Central memory CD4-positive, alpha-beta T cell (primary cell): ENCODE measurements around the gene RAB24.
"Not testable (repeated sequence)": the region's sequence is repeated elsewhere in the genome, so short reads cannot be mapped to it uniquely, and the experiment has no call there.

Experiments
- DNase-seq: peaks from one replicate; pipeline ENCODE4 v3.0.0; 2022
- total RNA-seq, 3 experiments: gene quantifications; one replicate each; lab custom pipeline; 2026; lab: John Stamatoyannopoulos, UW

The RAB24 gene
- 1.0 to 3.5 (median 1.4) reads per million in 3 experiments for total RNA-seq

GRCh38 chr5:177303121-177303924 lies at the start of gene RAB24, which contains the start of gene PRELID1:
TSS of gene RAB24 (minus strand) at chr5:177303719. CDS start at chr5:177303288, 431 bp downstream.
TSS of gene PRELID1 (plus strand) at chr5:177303799. CDS start at chr5:177303986, 187 bp downstream.
- peak; percentile 86 for DNase-seq

GRCh38 chr5:177353093-177353492 lies 49.6 kb upstream of the RAB24 start:
- DNase-seq, result no peak

- peak; percentile 93 for DNase-seq
Observed at GRCh38 chr5:177351392-177352329, 48.1 kb upstream of the RAB24 start, which contains the start of gene LMAN2. TSS of gene LMAN2 (minus strand) at chr5:177351668. CDS start at chr5:177351647, 21 bp downstream.

- DNase-seq, result no peak
Observed at GRCh38 chr5:177350776-177351391, 47.4 kb upstream of the RAB24 start.

- DNase-seq, result no peak
Observed at GRCh38 chr5:177349762-177350161, 46.2 kb upstream of the RAB24 start.

GRCh38 chr5:177349362-177349647 lies 45.8 kb upstream of the RAB24 start:
- no peak for DNase-seq

GRCh38 chr5:177347699-177348098 lies 44.2 kb upstream of the RAB24 start:
- DNase-seq, result no peak

- no peak for DNase-seq
Observed at GRCh38 chr5:177346820-177347219, 43.3 kb upstream of the RAB24 start.

GRCh38 chr5:177344891-177345290 lies 41.4 kb upstream of the RAB24 start:
- no peak for DNase-seq

GRCh38 chr5:177343777-177344176 lies 40.3 kb upstream of the RAB24 start:
- DNase-seq, result no peak

GRCh38 chr5:177343000-177343399 lies 39.5 kb upstream of the RAB24 start:
- DNase-seq, result not testable (repeated sequence)

- no peak for DNase-seq
Observed at GRCh38 chr5:177339107-177339638, 35.7 kb upstream of the RAB24 start.

- no peak for DNase-seq
Observed at GRCh38 chr5:177338251-177339106, 35.0 kb upstream of the RAB24 start.

- no peak for DNase-seq
Observed at GRCh38 chr5:177336603-177337494, 33.3 kb upstream of the RAB24 start.

GRCh38 chr5:177336112-177336511 lies 32.6 kb upstream of the RAB24 start:
- no peak for DNase-seq

- no peak for DNase-seq
Observed at GRCh38 chr5:177335701-177336065, 32.2 kb upstream of the RAB24 start.

GRCh38 chr5:177334781-177335700 lies 31.5 kb upstream of the RAB24 start:
- DNase-seq, result no peak

- no peak for DNase-seq
Observed at GRCh38 chr5:177334155-177334551, 30.6 kb upstream of the RAB24 start.

- DNase-seq, result no peak
Observed at GRCh38 chr5:177333420-177334154, 30.1 kb upstream of the RAB24 start.
